ENCODE measurements around the gene GLCCI1. TPM values are rescaled to one million over a fixed set of nuclear protein-coding genes. Genes with fewer than 3 reads are reported as not detected.

GLCCI1 gene
- total RNA-seq (2021; ENCODE audit: unreplicated experiment) (4.6 TPM), Bru-seq, nascent RNA (percentile 55 among the genes with signal in this experiment), BruChase-seq, experiment 1, labeled RNA remaining after a 6-hour chase (percentile 43 among the genes with signal in this experiment), BruChase-seq, experiment 2, labeled RNA remaining after a 2-hour chase (percentile 54 among the genes with signal in this experiment)
- polyA plus RNA-seq (2012): 2.5 and 5.2 TPM in 2 replicates
- long read RNA-seq, full-length matches to known transcripts: 1 of 6 reads
- long read RNA-seq, partial matches to known transcripts: 2 of 6 reads
- long read RNA-seq, other reads (novel, unspliced or antisense): 3 of 6 reads

DNA sequence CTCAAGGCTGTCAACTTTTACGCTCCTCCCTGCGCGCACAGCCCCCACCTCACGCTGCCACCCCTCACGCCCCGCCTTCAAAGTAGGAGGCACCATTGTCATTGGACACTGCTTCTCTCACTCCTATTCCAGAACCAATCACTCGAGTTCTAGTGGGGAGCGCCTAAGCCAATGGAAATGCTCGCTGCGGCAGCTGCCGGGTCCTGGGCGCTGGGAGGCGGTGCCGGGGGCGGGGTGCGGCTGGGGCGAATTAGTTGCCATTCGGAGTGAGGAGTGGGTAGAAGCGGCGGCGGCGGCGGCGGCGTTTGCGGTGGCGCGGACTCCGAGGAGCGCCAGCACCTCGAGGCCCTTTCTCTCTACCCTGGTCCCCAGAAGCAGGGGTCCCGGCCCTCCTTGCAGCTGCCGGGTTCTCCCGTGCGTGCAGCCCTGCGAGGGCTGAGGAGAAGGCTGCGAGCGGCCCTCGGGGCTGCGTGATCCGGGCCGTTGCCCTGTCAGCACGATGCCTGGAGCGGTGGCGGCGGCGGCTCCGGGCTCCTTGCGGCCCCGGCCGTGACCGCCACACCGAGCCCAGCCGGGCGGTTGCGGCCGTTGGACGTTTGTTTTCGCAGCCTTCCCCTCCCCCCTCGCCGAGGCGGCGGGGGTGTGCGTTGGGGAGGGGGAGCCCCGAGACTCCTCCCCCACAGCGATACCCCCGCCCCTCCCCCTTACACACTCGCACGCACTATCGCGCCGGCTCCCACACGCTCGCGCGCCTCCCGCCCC is at the start of gene GLCCI1:
TSS of gene GLCCI1 (plus strand) at position 253 of the 762 bp plus-strand sequence. CDS start 555 bp downstream, outside the sequence.
- H3K27me3 ChIP-seq (ENCODE audit: insufficient read depth, low read length): no peaks in the 10 kb centered on the region
- peak; percentile 92 for DNase-seq (ENCODE audit: low read depth, low spot score)
- peaks cover 3 to 16% of the 10 kb centered on the region in 2 experiments; a peak in 3 of 4 replicates for H3K4me1 ChIP-seq (ENCODE audit: control insufficient read depth in 1 of 2, insufficient read depth in 2 of 2, low read length in 2 of 2)
- H3K4me3 ChIP-seq (replicated peaks in 1 of 2; ENCODE audit: low read depth in 1 of 2, low read length in 2 of 2): peak within 1 kb of the TSS; percentile 57 to 69
- peak; percentile 75 for TF ChIP-seq POLR2AphosphoS5 (IDR thresholded peaks at IDR 0.05; ENCODE audit: low read depth, low read length)
- TF ChIP-seq, protein P1, sequence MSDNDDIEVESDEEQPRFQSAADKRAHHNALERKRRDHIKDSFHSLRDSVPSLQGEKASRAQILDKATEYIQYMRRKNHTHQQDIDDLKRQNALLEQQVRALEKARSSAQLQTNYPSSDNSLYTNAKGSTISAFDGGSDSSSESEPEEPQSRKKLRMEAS (IDR thresholded peaks at IDR 0.05): peak; percentile 47
- TF ChIP-seq ELF1 (IDR thresholded peaks at IDR 0.05; ENCODE audit: borderline replicate concordance, low read depth): no peak
- TF ChIP-seq SP1 (IDR thresholded peaks at IDR 0.05; ENCODE audit: low read depth): peak; percentile 99
- TF ChIP-seq POLR2A (IDR thresholded peaks at IDR 0.05; ENCODE audit: borderline replicate concordance, extremely low read depth, insufficient read depth, insufficient read length): peak; percentile 51
- peak; percentile 26; the same call in 1 of the 2 replicates for TF ChIP-seq SIN3A (IDR thresholded peaks at IDR 0.05; ENCODE audit: low read depth)
- no peak for TF ChIP-seq RAD21 (IDR thresholded peaks at IDR 0.05; ENCODE audit: low read depth)
- POLR2A ChIA-PET: interaction anchor here (1.4 kb wide), 1 partner anchor 11 kb away, joined by 3 read pairs; no protein-coding TSS in a partner anchor
- H3K9ac ChIP-seq (ENCODE audit: low read length): peak within 1 kb of the TSS; percentile 66
- ATAC-seq: peak; percentile 96
- no peaks in the 10 kb centered on the region for H3K36me3 ChIP-seq (ENCODE audit: control insufficient read depth in 1 of 2, insufficient read depth in 2 of 2, low read length in 2 of 2)
- peak within 1 kb of the TSS; percentile 78; the same call in 1 of the 2 replicates for H3K27ac ChIP-seq (ENCODE audit: low read depth, low read length)
- no peaks in the 10 kb centered on the region for H4K20me1 ChIP-seq (ENCODE audit: insufficient read depth)
- H3K79me2 ChIP-seq (ENCODE audit: insufficient read depth, low read length): peaks cover 5% of the 10 kb centered on the region; the same call in 1 of the 2 replicates
- H3K9me3 ChIP-seq (ENCODE audit: control insufficient read depth in 1 of 2, insufficient read depth in 1 of 2, low read depth in 1 of 2, low read length in 2 of 2): no peaks in the 10 kb centered on the region
- H3K9me2 ChIP-seq (ENCODE audit: insufficient read depth): no peaks in the 10 kb centered on the region
- no TSS peak for BruUV-seq (replicated peaks)
- H2AFZ ChIP-seq (ENCODE audit: low read depth, low read length, poor library complexity, severe bottlenecking): peak within 1 kb of the TSS; percentile 90
- CTCF ChIA-PET: no interaction called here
- intact Hi-C loops (cut with micrococcal nuclease): loop anchor here (2.0 kb wide), 1 partner anchor 28 kb away; no protein-coding TSS in a partner anchor
- RAD21 ChIA-PET (ENCODE audit: low non-redundant PET in 1 of 2, low total read pairs in 2 of 2, uncharacterized antibody in 2 of 2, unreplicated experiment in 2 of 2): no interaction called here
- peak within 1 kb of the TSS; percentile 90 for H3K4me2 ChIP-seq (ENCODE audit: low read length)

DNA sequence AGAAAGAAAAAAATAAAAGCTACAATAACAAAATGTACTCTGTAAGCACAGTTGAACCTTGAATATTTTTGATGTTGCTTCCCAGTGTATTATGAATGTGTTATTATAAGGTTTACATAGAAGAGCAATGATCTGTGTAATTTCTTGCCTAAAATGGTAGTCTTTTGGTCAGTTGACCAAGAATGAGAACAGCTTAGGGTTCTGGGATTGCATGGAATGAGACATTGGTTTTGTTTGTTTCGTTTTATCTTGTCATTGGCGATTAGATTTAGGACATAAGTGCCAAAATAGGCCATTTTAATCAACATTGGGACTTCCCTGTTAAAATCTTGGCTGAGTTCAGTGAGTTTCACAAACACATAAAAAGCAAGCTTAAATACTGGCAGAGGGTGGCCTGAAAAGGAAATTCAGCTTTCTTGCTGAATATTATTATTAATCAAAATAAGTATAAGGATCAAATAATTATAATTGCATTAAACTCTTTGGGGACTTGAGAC is 49.1 kb upstream of the GLCCI1 start:
- Histone ChIP-seq H3K4me3 (replicated peaks in 1 of 2; ENCODE audit: low read depth in 1 of 2, low read length in 2 of 2) (no peak overlapping the region), H3K9ac (ENCODE audit: low read length) (no peak overlapping the region), H3K4me2 (ENCODE audit: low read length) (no peak overlapping the region), H3K4me1 (ENCODE audit: control insufficient read depth in 1 of 2, insufficient read depth in 2 of 2, low read length in 2 of 2) (no peaks in the 10 kb centered on the region), H4K20me1 (ENCODE audit: insufficient read depth) (no peaks in the 10 kb centered on the region), H3K9me2 (ENCODE audit: insufficient read depth) (no peaks in the 10 kb centered on the region), H3K27me3 (ENCODE audit: insufficient read depth, low read length) (no peaks in the 10 kb centered on the region), H3K36me3 (ENCODE audit: control insufficient read depth in 1 of 2, insufficient read depth in 2 of 2, low read length in 2 of 2) (no peaks in the 10 kb centered on the region), H3K9me3 (ENCODE audit: control insufficient read depth in 1 of 2, insufficient read depth in 1 of 2, low read depth in 1 of 2, low read length in 2 of 2) (no peaks in the 10 kb centered on the region), H3K79me2 (ENCODE audit: insufficient read depth, low read length) (no peaks in the 10 kb centered on the region), H2AFZ (ENCODE audit: low read depth, low read length, poor library complexity, severe bottlenecking) (no peak overlapping the region), H3K27ac (ENCODE audit: low read depth, low read length) (no peak overlapping the region)
- DNase-seq (ENCODE audit: low read depth, low spot score) (no peak), ATAC-seq (no peak)
- ChIA-PET RAD21 (ENCODE audit: low non-redundant PET in 1 of 2, low total read pairs in 2 of 2, uncharacterized antibody in 2 of 2, unreplicated experiment in 2 of 2) (no interaction called here), POLR2A (no interaction called here), CTCF (no interaction called here)
- BruUV-seq (replicated peaks): no TSS peak
- intact Hi-C loops (cut with micrococcal nuclease): no loop called here
- TF ChIP-seq SP1 (IDR thresholded peaks at IDR 0.05; ENCODE audit: low read depth): no peak
- TF ChIP-seq RAD21 (IDR thresholded peaks at IDR 0.05; ENCODE audit: low read depth): no peak

All from HCT116 (cell line).